ENCODE measurements around the gene VAV1.
A peak's percentile ranks its signal among the peaks of the same experiment; 100 is the strongest.

Gene VAV1

GRCh38 chr19:6772028-6772865 is at the start of gene VAV1:
Gene VAV1 (plus strand): TSS chr19:6772708. CDS start chr19:6772808, 100 bp downstream.
- DNase-seq = no peak

- no peak for DNase-seq
Observed at GRCh38 chr19:6723108-6723618, 49.3 kb upstream of the VAV1 start.

GRCh38 chr19:6723738-6724137 is 48.8 kb upstream of the VAV1 start:
- no peak for DNase-seq

- no peak for DNase-seq
Observed at GRCh38 chr19:6724631-6725492, 47.6 kb upstream of the VAV1 start.

- no peak for DNase-seq
Observed at GRCh38 chr19:6725513-6726231, 46.8 kb upstream of the VAV1 start.

GRCh38 chr19:6728346-6728745 is 44.2 kb upstream of the VAV1 start:
- no peak for DNase-seq

GRCh38 chr19:6729573-6730152 is 42.8 kb upstream of the VAV1 start:
- no peak for DNase-seq

GRCh38 chr19:6730153-6730804 is 42.2 kb upstream of the VAV1 start:
- no peak for DNase-seq

GRCh38 chr19:6730941-6731670 is 41.4 kb upstream of the VAV1 start:
- no peak for DNase-seq

GRCh38 chr19:6731822-6732221 is 40.7 kb upstream of the VAV1 start:
- DNase-seq = no peak

- no peak for DNase-seq
Observed at GRCh38 chr19:6732803-6733337, 39.6 kb upstream of the VAV1 start.

GRCh38 chr19:6733338-6734095 is 39.0 kb upstream of the VAV1 start:
- no peak for DNase-seq

- no peak for DNase-seq
Observed at GRCh38 chr19:6734096-6734696, 38.3 kb upstream of the VAV1 start.

GRCh38 chr19:6735181-6735911 is 37.2 kb upstream of the VAV1 start:
- DNase-seq = no peak

- peak; percentile 84 for DNase-seq
Observed at GRCh38 chr19:6736169-6736916, 36.2 kb upstream of the VAV1 start.

- peak; percentile 13 for DNase-seq
Observed at GRCh38 chr19:6736917-6737283, 35.6 kb upstream of the VAV1 start.

- DNase-seq = peak; percentile 100
Observed at GRCh38 chr19:6737284-6737872, 35.1 kb upstream of the VAV1 start, which contains the start of gene GPR108. Gene GPR108 (minus strand): TSS chr19:6737580. CDS start chr19:6737576, 4 bp downstream.

Measured in HCEC 1CT (cell line).